HG03571 (cell line): Measurements from ENCODE around the gene FGD2.
"Not testable (repeated sequence)": the region's sequence is repeated elsewhere in the genome, so short reads cannot be mapped to it uniquely, and the experiment has no call there.

Experiments used
- ATAC-seq: cut with Tn5 transposase; IDR thresholded peaks from one replicate; pipeline ENCODE4 v1.9.1; 2021; ENCODE audit not compliant: unreplicated experiment

The FGD2 gene

GRCh38 chr6:36989264-36989663 lies 16.2 kb upstream of the FGD2 start:
- ATAC-seq, result no peak

- ATAC-seq, result not testable (repeated sequence)
Measured at GRCh38 chr6:36990401-36990800, 15.1 kb upstream of the FGD2 start.

- no peak for ATAC-seq
Measured at GRCh38 chr6:36997811-36998722, 7.4 kb upstream of the FGD2 start.

- no peak for ATAC-seq
Measured at GRCh38 chr6:36998723-36999038, 6.8 kb upstream of the FGD2 start.

GRCh38 chr6:36999061-36999750 lies 6.2 kb upstream of the FGD2 start:
- no peak for ATAC-seq

- ATAC-seq, result no peak
Measured at GRCh38 chr6:36999751-37000125, 5.7 kb upstream of the FGD2 start.

GRCh38 chr6:37004044-37004980 lies 1.1 kb upstream of the FGD2 start:
- ATAC-seq, result no peak

- no peak for ATAC-seq
Measured at GRCh38 chr6:37005827-37006567, 542 bp downstream of the FGD2 start.

GRCh38 chr6:37006793-37007339 lies 1.4 kb downstream of the FGD2 start:
- ATAC-seq, result no peak

- ATAC-seq, result no peak
Measured at GRCh38 chr6:37007340-37008043, 2.0 kb downstream of the FGD2 start.

- no peak for ATAC-seq
Measured at GRCh38 chr6:37008484-37009465, 3.3 kb downstream of the FGD2 start.

GRCh38 chr6:37010402-37010892 lies 5.0 kb downstream of the FGD2 start:
- ATAC-seq, result no peak

GRCh38 chr6:37011656-37012378 lies 6.4 kb downstream of the FGD2 start:
- ATAC-seq, result no peak

- no peak for ATAC-seq
Measured at GRCh38 chr6:37013516-37014491, 8.3 kb downstream of the FGD2 start.

- no peak for ATAC-seq
Measured at GRCh38 chr6:37014667-37015066, 9.2 kb downstream of the FGD2 start.

- ATAC-seq, result no peak
Measured at GRCh38 chr6:37015532-37015931, 10.1 kb downstream of the FGD2 start.

GRCh38 chr6:37016995-37017394 lies 11.5 kb downstream of the FGD2 start:
- no peak for ATAC-seq
